Gastrocnemius medialis (tissue), 4 donors: Measurements from ENCODE around the gene UNC5A. TPM values are rescaled to one million over a fixed set of nuclear protein-coding genes. Genes with fewer than 3 reads are reported as not detected.

Source experiments
- ATAC-seq, 2 donors: fragments of 150-250 bp; one replicate each; pipeline ENCODE4 v1.9.1; 2016
- DNase-seq, 2 donors: peaks; one replicate each; pipeline ENCODE4 v3.0.0-alpha.2; 2019
- H3K27ac ChIP-seq, 4 donors: fragments of 200-600 bp; sonication (generic); 1 replicate in 1 of 4; 2 replicates in 3 of 4; pipeline ENCODE4 v1.5.1; 2016 to 2018; ENCODE audit warnings: mild to moderate bottlenecking in 2 of 4, moderate library complexity in 1 of 4
- H3K27me3 ChIP-seq, 3 donors: fragments of 200-600 bp; sonication (generic) in 2 of 3; 1 replicate in 1 of 3; 2 replicates in 2 of 3; pipeline versions ENCODE4 v1.5.1 to v1.6.0; 2016 to 2019; ENCODE audit warnings: mild to moderate bottlenecking in 1 of 3, moderate library complexity in 1 of 3
- H3K36me3 ChIP-seq, 2 donors: fragments of 200-600 bp; sonication (generic) in 1 of 2; one replicate each; pipeline ENCODE4 v1.5.1; 2017 to 2018
- H3K4me1 ChIP-seq, 2 donors: fragments of 200-600 bp; sonication (generic) in 1 of 2; one replicate each; pipeline ENCODE4 v1.5.1; 2016 to 2017; ENCODE audit warnings: mild to moderate bottlenecking in 2 of 2
- H3K4me3 ChIP-seq, 4 donors: fragments of 200-600 bp; sonication (generic) in 3 of 4; 1 replicate in 1 of 4; 2 replicates in 3 of 4; pipeline ENCODE4 v1.5.1; 2016 to 2019; ENCODE audit warnings: mild to moderate bottlenecking in 2 of 4
- H3K9me3 ChIP-seq, 3 donors: fragments of 200-600 bp; sonication (generic) in 2 of 3; 1 replicate in 1 of 3; 2 replicates in 2 of 3; pipeline ENCODE4 v1.5.1; 2016 to 2019
- CTCF ChIP-seq, 5 experiments: fragments of 450-650 bp in 3 of 5; fragments of 200-600 bp in 2 of 5; sonication (generic) in 2 of 5; IDR thresholded peaks in 4 of 5; conservative IDR thresholded peaks in 1 of 5; 1 replicate in 4 of 5; 2 replicates in 1 of 5; pipeline ENCODE4 v1.5.1; 2016 to 2019; ENCODE audit warnings: antibody characterized with exemption in 5 of 5, mild to moderate bottlenecking in 3 of 5, moderate library complexity in 3 of 5
- POLR2A ChIP-seq, 2 donors: fragments of 450-650 bp; IDR thresholded peaks; one replicate each; pipeline ENCODE4 v1.6.1; 2017; ENCODE audit warnings: antibody characterized with exemption in 2 of 2, mild to moderate bottlenecking in 2 of 2, moderate library complexity in 2 of 2
- in situ Hi-C, 4 donors: fragments of 200-750 bp; cut with MboI; loops; one replicate each; pipeline versions ENCODE4 v1.15.0 to v1.8.0; 2017; ENCODE audit warnings: low sequenced_read_pairs in 4 of 4
- intact Hi-C: fragments of 100-400 bp; cut with DNase I; formaldehyde crosslinking; loops from one replicate; pipeline ENCODE4 v1.15.1; 2023; ENCODE audit warnings: low total_unique reads
- total RNA-seq, 4 donors: library from RNA; depleted of rRNA; stranded (reverse); fragments of >200 nt; gene quantifications; one replicate each; pipeline versions ENCODE4 v1.1.0 to v1.2.3, GENCODE V29; 2016

UNC5A gene
- total RNA-seq, 4 donors from 2014 or later = 0.10 to 0.55 TPM; not detected in 2

- Histone ChIP-seq H3K4me3 (no peak overlapping the region), H3K4me1 (no peaks in the 10 kb centered on the region), H3K27me3 (peaks cover 0 to 13% (median 11%) of the 10 kb centered on the region in 3 donors), H3K9me3 (no peaks in the 10 kb centered on the region), H3K36me3 (no peaks in the 10 kb centered on the region), H3K27ac (no peak overlapping the region)
- no peak for ATAC-seq
- in situ Hi-C loops = no loop called here
- TF ChIP-seq POLR2A (IDR thresholded peaks at IDR 0.05) (no peak), CTCF (IDR thresholded peaks at IDR 0.05 in 4 of 5, conservative IDR thresholded peaks at IDR 0.05 in 1 of 5) (no peak)
- intact Hi-C loops = no loop called here
- no peak for DNase-seq
Observed at GRCh38 chr5:176879663-176880361, 69.5 kb downstream of the UNC5A start.

- TF ChIP-seq POLR2A (IDR thresholded peaks at IDR 0.05) (no peak), CTCF (IDR thresholded peaks at IDR 0.05 in 4 of 5, conservative IDR thresholded peaks at IDR 0.05 in 1 of 5) (no peak)
- in situ Hi-C loops = no loop called here
- H3K4me1 ChIP-seq = no peaks in the 10 kb centered on the region
- intact Hi-C loops = no loop called here
- no peak overlapping the region for H3K4me3 ChIP-seq
- ATAC-seq = no peak
- DNase-seq = no peak
- no peaks in the 10 kb centered on the region for H3K9me3 ChIP-seq
- H3K27ac ChIP-seq = no peak overlapping the region
- H3K36me3 ChIP-seq = no peaks in the 10 kb centered on the region
- H3K27me3 ChIP-seq = peaks cover 0 to 11% (median 9%) of the 10 kb centered on the region in 3 donors
Observed at GRCh38 chr5:176880366-176881020, 70.1 kb downstream of the UNC5A start.

GRCh38 chr5:176881021-176881749 is 70.8 kb downstream of the UNC5A start:
- intact Hi-C loops = no loop called here

More at GRCh38 chr5:176881021-176881749, 70.8 kb downstream of the UNC5A start:
- in situ Hi-C loops = no loop called here
- no peak for TF ChIP-seq POLR2A (IDR thresholded peaks at IDR 0.05)
- no peak for TF ChIP-seq CTCF (IDR thresholded peaks at IDR 0.05 in 4 of 5, conservative IDR thresholded peaks at IDR 0.05 in 1 of 5)
- H3K4me3 ChIP-seq = no peak overlapping the region
- no peaks in the 10 kb centered on the region for H3K9me3 ChIP-seq
- no peak for DNase-seq
- peaks cover 0 to 6% (median 2%) of the 10 kb centered on the region in 3 donors for H3K27me3 ChIP-seq
- ATAC-seq = no peak
- H3K36me3 ChIP-seq = no peaks in the 10 kb centered on the region
- H3K4me1 ChIP-seq = no peaks in the 10 kb centered on the region
- no peak overlapping the region for H3K27ac ChIP-seq
